NCI-H1694 (cell line): ENCODE results near the gene SLC40A1.

Experiments
- DNase-seq: peaks from one replicate; lab custom pipeline; 2025; lab: John Stamatoyannopoulos, UW

SLC40A1 gene

DNA sequence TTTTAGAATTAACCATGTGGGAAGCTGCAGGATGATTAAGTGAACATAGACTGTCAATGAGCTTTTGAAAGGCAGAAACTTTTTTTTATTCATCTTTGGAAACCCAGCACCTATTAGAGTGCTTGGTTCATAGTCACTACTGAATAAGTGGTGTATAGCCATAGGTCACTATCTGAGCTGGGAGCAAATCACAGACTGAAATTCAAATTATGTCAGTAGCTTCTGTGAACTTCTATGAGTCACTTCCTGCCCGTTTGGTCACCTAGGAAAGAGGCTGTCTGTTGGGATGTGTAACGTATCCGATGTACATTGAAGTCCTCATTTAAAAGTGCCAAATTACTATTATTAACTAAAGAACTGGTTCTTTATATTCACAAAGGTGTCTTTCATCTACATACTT is 20.5 kb upstream of the SLC40A1 start:
- no peak for DNase-seq

DNA sequence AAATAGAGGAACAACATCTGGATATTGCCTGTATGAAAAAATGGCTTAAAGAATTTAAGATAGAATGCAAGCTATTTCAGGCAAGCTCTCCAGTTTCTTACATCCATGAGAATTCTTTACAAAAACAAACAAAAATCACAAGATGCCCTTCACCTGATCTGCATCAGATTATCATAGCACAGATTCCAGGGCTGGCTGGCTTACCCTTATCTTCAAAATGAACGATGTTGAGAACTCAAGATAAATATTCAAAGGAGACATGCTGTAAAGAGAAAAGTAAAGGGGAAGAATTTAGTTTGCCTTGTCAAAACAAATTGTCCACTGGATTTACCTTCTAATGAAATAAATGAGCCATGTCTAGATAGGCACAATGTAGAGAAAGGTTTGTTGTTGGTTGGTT is 18.7 kb upstream of the SLC40A1 start:
- DNase-seq, result no peak

DNA sequence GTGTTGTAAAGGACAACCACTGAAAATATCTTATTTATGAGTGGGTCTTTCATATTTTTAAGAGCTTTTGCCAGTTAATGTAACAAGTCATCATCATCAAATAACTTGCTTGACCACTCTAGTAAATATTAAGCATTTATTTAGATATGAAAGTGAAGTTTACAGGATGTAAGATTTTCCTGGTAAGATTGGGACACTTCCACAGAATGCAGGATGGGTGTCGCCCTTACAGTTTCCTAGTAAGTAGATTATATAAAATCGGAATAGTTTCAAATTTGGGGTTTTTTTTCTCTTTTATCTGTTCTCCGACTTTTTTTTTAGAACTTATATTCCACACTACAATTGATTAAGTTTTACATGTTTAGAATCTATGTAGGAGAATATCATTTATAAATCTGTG is 14.8 kb upstream of the SLC40A1 start:
- DNase-seq, result no peak

DNA sequence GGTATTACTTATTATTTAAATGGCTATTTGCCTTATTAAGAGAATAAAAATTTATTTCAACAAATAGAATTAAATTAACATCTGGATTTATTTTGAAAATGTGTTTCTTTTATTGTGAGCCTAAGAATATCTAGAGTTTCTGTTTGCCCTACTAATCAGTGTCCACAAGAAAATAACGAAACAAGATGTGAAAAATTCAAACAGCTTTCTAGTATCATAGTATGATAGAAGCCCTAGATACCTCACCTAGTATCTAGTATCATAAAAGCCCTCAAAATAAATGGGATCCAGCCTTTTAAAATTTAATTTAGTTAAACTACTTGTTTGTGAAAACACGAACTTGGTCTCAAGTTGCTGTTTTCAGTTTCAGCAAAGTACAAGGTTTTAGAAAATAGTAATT is 13.7 kb upstream of the SLC40A1 start:
- DNase-seq, result no peak

DNA sequence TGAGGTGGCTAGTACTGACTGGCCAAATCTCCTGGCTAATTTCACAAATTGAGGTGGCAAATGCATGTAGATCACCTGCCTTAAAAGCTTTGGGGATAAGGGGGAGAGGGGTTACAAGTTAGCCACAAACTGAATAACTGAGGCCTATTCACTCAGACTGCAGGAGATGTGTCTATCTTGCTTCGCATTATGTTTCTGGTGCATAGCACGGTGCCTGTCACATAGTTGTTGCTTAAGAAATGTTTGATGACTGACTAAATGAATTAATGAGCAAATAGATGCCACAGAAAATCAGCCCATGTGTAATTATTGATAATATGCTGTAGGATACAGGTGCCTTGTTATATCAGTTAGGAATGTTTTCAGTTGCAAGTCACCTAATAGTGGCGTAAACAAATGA is 12.5 kb upstream of the SLC40A1 start:
- DNase-seq, result no peak

DNA sequence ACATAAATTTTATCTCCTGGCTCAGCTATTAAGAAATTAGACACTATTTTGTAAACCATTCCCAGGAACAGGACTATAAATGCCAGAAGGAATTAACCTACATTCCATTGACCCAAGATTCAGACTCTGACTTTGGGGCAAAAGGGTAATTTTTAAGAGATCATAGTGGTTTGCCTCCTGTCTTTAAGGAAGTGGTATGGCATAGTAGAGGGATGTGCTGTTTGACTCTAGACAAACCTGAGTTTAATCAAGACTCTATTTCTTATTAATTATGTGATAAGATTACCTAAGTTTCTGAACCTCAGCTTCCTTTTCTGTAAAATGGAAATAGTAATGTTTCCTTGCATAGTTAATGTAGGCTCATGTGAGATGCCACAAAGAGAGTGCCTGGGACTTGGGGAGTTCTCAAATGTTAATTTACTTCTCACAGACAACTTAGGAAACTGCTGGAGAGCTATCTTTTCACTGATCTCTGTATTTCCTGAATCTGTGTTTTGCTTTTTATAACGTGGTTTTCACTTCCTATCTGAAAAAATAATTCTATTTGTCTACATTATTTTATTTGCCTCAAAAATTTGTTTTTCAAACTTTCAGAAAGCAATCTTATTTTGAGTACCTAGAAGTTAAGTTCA is 11.9 kb upstream of the SLC40A1 start:
- no peak for DNase-seq

DNA sequence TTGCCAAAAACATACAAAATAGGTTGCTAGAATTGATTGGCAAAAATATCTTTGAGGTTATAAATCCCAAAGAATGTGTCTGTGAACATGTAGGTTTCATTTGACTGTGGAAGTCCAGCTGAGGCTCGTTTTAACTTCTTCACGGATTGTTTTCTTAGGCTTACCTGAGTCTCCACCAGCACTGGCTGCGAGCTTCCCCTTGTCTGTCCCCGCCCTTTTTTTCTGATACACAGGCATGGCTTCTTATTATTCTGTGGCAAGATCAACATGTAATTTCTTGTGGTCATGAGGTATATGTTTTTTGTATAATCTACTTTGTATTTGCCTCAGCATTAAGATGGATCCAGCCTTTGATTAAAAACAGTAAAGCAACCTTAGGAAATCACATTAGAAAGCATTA is 7.2 kb upstream of the SLC40A1 start:
- no peak for DNase-seq

DNA sequence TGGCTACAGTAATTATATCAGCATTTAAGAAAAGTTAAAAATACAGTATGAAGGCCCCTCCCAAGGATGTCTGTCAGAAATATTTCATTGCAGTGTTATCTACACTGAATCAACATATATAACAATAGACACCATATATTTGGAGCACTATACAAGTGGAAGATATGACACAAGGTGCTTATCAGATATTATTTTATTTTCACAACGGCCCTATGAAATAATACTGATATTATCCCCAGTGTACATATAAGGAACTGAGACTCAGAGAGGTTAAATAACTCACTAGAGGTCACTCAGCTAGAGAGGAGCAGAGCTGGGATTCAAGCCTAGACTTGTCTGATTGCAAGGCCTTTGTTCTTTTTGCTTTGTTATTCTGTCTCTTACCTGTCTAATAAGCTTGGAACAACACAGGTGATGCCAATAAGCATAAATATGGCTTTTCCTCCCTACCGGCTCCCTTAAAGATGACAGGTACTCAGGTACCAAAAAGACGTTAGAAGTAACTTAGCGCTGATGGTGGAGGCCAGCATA is 4.7 kb upstream of the SLC40A1 start:
- no peak for DNase-seq

DNA sequence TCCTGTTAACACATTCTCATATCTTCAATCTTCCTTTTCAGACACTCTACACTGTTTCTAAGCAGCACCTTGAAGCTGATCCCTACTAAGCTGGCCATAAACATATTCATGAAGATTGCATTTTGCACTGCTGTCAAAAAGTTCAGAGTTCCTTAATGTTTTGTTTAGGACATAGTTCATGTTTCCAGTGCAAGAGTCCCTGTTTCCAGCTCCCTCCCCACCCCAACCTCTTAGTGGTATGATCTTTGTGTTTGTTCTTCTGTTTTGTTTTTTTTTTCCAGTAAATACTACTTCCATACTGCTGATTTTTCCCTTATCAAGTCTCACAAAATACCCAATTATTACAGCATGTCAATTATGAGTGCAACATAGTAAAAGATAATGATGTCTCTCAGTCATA is 4.1 kb upstream of the SLC40A1 start:
- DNase-seq, result no peak

DNA sequence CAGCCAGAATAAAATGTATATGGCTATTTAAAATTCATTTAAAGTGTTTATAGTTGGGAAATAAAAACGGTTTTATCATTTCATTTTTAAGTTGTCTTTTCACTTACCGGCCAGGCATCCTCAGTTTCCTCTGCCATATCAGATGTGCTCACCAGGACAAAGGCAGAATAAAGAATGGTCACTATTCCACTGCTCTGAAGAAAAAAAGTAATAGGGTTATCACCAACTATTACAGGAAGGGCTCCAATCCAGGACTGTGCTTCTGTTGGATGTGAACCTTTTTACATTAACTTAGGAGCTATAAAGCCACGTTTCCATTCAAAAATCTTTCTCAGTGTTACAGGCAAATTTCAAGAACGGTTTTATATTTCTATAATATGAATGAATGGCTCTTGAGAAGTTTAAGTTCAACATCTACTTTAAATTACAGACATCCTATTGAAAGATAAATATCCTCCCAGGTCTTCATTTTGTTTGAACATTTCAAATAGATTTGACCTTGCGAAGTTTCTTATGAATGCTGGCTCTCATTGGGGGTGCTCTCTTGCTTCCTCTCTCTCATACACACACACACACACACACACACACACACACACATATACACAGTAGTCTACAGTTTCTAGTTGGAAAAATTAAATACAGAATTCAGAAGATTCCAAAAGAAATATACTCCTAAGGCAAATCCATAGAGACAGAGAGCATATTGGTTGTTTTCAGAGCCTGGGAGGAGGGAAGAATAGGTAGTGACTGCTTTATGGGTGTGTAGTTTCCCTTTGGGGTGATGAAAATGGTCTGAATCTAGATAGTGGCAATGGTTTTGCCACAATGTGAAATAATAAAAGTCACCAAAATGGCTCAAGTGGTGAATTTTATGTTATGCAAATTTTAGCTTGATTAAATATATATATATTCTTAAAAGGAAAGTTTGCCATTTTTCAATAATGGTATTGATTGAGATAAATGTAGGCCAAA is 2.9 kb upstream of the SLC40A1 start:
- DNase-seq, result no peak

DNA sequence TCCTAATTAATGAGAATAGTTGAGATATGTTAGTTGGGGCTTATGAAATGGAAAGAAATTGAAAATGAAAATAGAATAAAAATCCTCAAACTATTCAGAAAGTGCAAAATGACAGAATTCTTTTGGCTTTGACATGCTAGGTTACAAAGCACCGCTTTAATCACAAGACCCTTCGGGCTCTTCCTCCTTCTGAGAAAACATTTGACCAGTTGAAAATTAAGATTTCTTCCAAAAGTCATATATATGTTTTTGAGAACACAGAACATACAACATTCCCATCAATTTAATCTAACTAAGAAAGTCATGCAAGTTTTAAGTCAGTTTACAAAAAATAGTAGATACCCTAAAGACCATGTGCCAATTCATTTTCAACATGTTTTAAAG is 2.2 kb upstream of the SLC40A1 start:
- DNase-seq, result no peak

DNA sequence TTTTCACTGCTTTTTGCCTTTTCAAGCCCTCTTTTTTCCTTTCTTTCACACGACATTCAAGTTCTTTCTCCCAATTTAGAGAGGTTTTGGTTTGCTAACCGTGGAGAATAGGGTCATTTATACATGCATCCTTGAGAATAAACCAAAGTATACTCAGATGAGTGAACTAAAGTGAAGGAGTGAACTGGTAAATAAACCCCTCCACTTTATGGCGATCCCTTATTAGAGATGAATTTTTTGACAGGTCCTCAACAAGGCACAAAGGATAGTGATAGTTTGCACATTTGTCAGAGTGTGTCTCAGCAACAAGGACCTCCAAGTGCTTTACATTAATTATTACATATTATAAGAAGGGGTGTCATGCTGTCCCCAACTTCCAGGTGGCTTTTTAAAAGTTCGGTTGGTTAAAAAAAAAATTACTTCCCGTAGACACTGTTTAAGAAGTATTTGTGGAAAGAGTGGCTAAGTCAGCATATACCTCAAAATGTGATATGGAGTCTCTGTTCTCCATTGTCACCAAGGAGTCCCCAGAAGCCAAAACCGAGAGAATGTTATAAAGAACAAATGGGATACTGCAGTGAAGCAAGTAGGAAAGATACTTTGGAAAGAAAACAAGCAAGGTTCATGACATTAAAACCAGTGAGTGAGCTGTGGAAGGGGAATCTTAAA is 1.7 kb upstream of the SLC40A1 start:
- DNase-seq, result no peak

DNA sequence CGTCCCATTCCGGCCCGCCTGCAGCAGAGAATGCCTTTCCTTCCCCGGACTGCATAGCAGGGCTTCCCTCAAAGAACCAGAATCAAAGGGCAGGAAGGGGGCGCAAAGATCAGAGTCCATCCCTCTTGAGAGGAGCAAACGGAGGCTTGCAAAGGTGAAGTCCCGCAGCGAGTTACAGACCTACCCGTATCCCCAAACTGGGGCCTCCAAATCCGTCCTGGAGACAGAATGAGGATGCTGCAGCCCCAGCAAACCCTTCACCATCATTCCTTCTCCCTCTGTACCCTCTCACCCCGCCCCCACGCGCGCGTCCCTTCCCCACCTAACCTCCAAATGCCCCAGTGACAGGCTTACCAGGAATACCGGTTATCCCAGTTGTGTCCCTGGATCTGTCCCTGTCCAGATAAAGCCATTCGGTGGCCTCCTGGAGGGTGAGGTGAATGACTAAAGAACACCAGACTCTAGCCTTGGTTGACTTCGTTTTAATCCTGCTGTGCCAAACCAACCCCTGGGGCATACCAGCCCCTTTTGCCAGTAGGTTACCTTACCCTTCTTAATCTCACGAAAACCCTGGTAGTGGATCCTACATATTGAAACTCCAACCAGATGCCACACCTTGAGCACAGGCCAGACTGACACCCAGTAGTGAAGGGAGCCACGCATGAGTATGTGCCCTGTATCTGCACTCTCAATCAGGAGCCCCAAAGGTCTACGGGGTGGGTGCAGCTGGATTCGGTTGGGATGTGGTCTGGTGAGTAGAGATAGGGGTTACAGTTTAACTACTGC is 961 bp upstream of the SLC40A1 start:
- DNase-seq, result no peak

DNA sequence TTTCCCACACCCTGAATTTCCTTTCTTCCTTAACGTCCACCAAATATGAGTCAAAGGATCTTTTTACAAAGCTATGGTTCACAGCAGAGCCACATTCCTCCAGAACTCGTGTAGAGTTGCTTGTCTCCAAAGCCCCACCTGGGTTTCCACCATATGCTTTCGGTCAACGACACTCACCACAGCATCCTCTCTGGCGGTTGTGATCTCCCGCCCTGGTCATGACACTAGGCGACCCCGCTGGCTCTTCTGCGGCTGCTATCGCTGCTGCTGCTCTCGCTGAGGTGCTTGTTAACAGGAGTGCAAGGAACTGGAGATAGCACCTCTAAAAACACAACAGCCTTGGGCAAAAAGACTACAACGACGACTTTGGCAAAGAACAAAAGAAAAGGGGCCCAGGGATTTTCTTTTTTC is 340 bp downstream of the SLC40A1 start:
- no peak for DNase-seq

DNA sequence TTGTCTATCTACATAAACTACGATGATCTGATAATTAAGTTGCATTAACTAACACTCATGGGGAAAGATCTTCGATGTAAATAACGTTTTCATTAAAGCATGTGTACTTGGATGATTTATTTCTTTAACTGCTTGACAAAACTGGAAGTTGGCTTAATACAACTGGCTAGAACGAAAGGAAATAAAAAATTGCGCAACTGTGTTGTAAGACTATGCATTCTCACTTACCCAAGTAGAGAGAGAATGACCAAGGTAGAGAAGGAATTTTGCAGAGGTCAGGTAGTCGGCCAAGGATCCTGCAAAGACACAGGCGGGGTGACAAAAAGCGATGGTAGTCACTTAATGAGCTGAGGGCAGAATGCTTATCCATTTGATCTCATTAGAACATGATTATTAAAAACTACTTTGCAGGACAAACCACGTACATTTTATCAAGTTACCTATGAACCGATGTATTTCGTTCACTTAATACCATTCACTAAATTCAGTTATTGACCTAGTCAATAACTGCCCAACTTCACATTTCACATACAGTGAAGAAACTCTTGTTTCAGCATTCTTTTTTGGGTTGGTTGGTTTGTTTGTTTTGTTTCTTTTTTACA is 900 bp downstream of the SLC40A1 start:
- DNase-seq, result no peak

DNA sequence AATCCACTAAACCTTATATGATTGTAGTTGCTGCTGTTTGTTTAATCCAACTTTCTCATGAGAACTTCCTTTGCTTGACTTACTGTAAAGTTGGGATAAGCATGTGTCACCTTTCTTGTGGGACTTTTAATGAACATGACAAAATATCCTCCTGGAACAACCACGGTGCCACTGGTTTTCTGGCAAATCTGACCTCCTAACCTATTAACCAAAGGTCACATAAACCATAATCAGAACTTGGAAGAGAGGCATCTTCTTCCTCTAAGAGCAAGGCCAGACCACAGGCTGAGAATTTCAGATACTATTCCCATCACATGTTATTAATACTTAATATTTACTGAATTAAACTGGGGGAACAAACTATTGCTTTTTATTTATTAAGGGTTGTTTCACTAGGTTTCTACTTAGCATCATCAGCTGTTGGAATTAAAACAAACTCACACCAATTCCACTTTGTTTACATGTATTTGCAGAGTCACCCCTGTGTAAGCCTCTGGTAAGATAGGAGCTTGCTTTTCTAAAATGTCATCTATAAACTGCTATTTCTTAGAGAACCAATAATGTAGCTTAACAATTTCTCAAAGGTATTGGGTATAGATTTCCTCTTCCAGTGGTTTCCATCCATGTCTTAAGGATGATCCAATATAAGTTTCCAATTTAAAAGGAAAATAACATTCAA is 2.2 kb downstream of the SLC40A1 start:
- DNase-seq, result no peak

DNA sequence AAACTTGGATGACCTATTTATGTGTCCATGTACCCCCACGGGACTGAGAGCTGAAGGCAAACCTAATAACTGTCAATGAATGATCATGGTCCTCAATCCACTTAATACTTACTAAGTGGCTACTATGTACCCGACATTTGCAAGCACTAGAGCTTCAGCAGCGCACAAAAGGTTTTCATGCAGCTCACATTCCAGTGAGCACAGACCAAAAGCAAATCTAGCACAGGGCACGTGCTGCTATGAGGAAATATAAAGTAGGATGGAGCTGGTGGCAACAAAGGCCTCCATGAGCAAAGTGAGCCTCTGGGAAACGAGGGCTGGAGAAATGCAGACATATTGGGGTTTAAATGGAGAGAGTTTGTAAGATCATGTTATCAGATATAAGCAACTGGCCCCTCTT is 3.5 kb downstream of the SLC40A1 start:
- DNase-seq, result no peak

DNA sequence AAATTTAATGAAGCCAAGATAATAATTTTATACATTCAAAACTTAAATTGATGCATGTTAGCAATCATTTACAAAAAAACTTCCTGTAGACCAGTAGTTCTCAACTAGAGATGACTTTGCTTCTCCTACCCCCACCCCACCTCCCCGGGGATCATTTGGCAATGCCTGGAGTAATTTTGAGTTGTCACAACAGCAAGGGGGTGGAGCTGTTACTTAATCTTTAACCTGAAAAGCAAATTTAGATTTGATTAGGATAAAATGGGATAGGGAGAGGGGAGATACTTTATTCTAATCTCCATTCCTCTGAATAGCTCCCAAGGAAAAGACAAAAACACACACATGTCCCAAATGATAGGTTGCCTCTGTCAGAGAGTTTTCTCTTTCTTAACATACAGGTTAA is 4.2 kb downstream of the SLC40A1 start:
- DNase-seq, result no peak

DNA sequence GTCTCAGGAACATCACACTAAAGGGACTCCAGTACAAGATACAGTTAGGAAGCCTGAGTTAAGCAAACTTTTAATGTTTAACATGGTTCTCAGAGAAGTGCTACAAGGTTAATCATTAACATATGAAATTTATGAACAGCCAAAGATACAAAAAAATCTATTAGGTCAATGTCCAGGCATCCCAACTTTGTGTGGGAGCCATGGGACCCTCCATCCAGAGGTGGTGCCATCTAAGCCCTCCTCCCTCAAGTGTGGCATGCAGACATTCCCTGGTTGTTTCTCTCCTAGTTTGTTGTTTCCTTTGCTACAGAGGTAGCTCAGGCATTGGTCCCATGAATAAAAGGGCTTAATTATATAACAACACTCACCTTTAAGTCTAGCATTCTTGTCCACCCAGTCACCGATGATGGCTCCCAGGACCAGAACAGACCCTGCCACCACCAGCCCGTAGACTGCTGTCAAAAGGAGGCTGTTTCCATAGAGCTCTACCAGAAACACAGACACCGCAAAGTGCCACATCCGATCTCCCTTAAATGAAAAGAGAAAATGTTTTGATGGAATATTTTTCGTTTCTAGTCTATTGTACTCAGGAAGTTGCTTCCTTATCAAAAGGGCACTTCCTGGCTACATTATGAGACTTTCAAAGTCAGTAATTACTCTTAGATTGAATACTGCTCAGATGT is 5.7 kb downstream of the SLC40A1 start:
- no peak for DNase-seq

DNA sequence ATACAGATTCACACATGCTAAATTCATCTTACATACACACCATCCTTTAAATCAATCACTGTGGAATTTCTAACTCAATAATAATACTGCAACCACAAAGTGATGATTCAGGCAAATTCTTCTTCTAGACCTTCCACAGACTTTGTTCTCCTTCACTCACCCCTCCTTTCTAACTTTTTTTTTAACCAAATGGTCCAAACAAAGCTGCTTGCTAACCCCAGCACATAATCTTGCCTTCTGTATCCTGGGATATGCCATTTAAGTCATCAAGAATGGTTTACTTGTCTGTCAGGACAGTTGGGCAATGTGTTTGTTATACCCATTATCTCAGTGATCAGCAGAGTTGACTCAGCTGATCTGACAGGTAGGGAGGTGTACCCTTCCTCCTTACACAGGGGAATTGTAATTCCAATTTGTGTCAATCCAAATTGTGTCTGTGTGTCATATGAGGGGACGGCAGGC is 10.0 kb downstream of the SLC40A1 start:
- no peak for DNase-seq
